NCI-H510A (cell line): ENCODE results near the gene CCNY.
"Not testable (repeated sequence)": the region's sequence is repeated elsewhere in the genome, so short reads cannot be mapped to it uniquely, and the experiment has no call there.

Source experiments
- DNase-seq: peaks from one replicate; lab custom pipeline; 2025; lab: John Stamatoyannopoulos, UW

Gene CCNY

DNA sequence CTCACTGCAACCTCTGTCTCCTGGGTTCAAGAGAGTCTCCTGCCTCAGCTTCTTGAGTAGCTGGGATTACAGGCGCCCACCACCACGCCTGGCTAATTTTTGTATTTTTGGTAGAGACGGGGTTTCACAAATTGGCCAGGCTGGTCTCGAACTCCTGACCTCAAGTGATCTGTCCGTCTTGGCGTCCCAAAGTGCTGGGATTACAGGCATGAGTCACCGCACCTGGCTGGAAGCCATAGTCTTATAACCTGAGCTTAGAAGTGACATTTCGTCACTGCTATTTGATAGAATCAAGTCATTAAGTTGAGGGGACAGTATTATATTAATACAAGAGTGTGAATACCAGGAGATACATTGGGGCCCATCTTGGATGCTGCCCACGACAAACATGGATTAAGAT lies 17.9 kb downstream of the CCNY start:
- DNase-seq = not testable (repeated sequence)

GRCh38 chr10:35355971-35356724 lies 19.8 kb downstream of the CCNY start:
- DNase-seq = no peak

GRCh38 chr10:35356725-35357092 lies 20.4 kb downstream of the CCNY start:
- no peak for DNase-seq

- no peak for DNase-seq
Observed at GRCh38 chr10:35359056-35359455, 22.7 kb downstream of the CCNY start.

DNA sequence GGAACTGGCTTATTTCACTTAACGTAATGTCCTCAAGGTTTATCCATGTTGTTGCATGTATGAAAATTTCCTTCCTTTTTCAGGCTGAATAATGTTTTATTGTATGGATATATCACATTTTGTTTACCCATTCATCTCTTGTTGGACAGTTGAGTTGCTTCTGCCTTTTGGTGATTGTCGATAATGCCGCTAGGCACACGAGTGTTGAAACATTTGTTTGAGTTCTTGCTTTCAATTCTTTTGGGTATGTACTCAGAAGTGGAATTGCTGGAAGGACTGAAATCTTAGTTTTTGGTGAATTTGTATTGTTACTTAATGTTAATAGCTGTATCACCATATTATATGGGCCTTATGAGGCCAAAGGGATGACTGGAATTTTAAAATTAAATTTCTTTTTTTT lies 23.6 kb downstream of the CCNY start:
- no peak for DNase-seq

- DNase-seq = no peak
Observed at GRCh38 chr10:35362701-35363350, 26.5 kb downstream of the CCNY start.

DNA sequence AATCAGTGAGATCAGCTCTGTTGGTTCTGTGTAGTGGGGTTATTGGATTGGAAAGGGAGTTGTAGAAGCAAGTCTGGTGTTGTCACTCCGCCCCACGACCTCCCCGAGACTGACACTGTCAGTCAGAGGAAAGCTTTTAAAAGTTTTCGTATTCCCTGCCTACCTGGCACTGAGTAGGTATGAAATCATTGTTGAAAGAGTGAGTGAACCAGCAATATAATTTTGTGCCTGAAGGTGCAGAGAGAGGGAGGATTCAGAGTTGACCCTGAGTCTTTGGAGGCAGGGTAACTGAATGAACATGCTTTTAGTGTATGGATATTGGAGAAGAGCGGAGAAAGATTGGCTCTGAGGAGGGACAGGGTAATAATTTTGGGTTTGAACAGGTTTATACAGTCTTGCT lies 27.3 kb downstream of the CCNY start:
- no peak for DNase-seq

- DNase-seq = no peak
Observed at GRCh38 chr10:35364808-35365207, 28.5 kb downstream of the CCNY start.

- DNase-seq = no peak
Observed at GRCh38 chr10:35365994-35366393, 29.7 kb downstream of the CCNY start.

DNA sequence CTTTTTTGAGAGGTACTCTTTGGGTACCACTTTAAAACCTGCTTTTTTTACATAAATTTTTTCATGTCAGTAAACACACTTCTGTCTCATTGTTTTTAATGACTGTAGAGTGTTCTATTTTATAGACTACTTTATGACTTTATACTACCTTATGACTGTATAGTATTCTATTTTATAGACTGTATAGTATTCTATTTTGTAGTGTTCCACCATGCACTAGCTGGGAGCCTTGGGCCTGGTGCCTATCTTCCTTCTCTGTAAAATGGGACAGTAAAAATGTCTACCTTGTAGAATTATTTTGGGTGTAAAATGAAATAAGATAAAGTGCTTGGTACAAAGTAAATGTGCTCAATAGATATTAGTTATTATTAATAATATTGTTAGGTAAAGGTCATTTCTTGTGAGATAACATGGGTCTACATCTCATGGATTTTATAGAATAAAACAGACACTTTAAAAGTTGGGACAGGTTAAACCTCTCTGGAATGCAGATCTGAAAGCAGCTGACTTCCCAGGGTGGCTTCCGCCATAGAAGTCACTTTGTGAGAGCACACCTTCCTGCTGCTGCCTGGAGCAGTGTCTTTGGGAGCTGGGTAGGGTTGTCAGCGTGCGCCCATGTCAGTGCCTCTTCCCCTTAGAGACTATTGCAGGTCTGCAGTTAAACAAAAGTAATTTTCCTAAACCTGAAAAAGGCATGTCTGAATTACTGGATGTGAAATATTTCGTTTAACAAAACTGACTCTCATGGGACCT lies 31.0 kb downstream of the CCNY start:
- no peak for DNase-seq

DNA sequence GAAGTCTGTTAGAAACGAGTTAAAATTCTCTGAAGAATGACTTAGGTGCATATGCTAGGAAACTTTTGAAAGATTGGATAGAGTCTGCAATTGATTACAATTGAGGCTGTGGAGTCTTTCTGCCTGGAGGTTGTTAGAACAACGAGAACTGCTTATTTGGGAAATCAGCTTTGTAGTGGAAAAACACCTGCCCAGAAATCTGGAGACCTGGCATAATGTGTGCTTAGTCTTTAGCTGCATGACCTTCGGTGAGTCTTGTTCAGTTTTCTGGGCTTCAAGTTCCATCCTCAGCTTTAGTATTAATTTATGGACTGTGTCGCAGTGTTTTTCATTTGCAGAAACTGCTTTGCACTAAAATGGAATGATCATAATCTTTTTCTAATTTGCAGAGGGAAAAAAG lies 31.7 kb downstream of the CCNY start:
- no peak for DNase-seq

- DNase-seq = no peak
Observed at GRCh38 chr10:35368485-35369048, 32.3 kb downstream of the CCNY start.

DNA sequence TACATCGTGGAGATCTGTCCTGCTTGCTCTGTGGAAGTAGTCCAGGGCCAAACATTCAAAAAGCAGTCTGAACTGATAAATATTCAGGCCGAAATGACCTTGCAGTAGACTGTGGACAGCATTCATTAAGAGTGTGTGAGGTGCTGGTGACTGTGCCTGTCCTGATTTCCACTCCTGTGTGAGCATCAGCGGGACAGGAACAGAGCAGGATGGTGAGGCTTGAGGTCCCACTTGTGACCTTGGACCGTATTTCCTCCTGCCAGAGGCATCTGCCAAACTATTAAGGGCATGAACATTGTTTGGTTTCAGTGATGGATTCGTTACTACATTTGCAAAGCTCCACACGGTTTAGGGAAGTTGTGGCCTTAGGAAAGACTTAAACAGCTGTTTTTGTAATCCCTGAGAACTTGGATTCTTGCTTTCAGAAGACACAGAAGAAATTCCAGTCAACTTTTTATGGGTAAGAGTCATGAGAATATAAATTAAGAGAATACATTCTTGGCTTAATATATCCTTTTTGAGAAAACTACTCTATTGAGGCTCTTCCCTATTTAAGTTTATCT lies 32.8 kb downstream of the CCNY start:
- DNase-seq = no peak

DNA sequence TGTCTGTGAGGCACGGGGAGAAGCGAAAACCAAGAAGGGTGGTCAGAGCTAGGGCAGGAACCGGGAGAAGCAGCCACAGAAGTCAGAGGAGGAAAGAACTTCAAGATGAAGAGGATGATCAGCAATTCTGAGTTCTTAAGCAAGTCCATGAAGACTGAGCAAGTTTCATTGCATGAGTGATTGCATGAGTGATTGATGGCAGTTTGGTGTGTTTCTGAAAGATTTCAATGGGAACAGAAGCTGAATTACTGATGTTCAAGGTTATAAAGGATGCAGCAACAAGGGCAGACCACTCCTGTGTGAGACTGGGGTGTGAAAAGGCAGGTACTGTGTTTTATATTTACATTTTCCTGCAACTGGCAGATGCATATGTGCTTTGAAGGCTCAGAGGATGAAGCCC lies 35.4 kb downstream of the CCNY start:
- no peak for DNase-seq

- DNase-seq = no peak
Observed at GRCh38 chr10:35372329-35372728, 36.0 kb downstream of the CCNY start.

- no peak for DNase-seq
Observed at GRCh38 chr10:35375091-35375765, 38.9 kb downstream of the CCNY start.

DNA sequence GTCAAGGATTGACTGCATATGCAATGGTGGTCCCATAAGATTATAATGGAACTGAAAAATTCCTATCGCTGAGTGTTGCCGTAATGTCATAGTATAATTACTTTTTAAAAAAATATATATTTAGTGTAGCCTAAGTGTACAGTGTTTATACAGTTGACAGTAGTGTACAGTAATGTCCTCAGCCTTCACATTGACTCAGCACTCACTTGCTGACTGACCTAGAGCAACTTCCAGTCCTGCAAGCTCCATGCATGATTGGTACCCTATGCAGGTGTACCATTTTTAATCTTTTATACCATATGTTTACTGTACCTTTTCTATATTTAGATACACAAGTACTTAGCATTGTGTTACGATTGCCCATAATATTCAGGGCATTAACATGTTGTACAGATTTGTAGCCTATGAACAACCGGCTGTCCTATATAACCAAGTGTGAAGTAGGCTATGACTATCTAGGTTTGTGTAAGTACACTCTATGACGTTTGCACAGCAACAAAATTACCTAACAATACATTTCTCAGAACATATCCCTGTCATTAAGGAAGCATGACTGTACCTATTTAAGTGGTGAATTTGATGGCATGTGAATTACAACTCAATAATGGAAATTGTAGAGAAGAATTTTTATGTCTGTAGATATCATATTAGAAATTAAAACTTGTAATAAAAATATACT lies 40.9 kb downstream of the CCNY start:
- DNase-seq = no peak

- DNase-seq = no peak
Observed at GRCh38 chr10:35378541-35379210, 42.4 kb downstream of the CCNY start.

DNA sequence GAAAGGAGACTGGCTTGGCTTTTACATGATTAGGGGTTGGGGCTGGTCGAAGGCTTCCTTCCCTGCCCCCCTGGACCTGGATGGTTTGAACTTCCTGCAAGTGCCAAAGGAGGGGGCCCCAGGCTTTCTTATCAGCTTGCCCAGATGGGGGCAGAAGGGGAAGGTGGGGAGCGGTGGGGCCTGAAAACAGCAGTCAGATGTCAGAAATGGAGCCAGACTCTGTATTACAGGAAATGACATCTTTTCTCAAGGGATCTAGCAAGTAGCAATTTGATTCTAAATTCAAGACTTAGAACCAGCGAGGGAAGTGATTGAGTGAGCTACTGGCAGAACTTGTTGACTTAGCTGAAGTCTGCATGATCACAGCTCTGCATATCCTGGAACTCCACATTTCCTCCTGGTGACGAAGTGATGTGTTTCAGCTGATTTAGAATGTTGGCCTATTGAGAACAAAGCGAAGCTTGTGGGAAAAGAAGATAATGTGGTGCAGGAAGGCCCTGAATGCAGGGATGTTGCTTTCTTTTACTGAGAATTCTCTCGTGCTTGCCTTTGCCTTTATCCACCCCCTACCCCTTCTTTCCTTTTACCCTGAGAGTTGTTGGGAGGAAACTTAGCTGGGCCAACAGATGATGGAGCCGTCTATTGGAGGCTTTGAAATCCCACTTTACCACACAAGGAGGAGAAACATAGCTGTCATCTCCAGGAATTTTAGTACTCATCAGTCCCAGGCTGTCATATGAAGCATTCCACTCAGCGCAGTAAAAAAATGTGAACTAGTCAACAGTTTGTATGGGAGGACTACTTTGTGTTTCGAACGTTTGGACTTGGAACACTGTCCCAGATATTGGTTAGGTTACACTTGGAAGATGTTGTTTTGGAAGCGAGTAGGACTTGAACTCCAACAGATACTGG lies 43.2 kb downstream of the CCNY start:
- DNase-seq = no peak

DNA sequence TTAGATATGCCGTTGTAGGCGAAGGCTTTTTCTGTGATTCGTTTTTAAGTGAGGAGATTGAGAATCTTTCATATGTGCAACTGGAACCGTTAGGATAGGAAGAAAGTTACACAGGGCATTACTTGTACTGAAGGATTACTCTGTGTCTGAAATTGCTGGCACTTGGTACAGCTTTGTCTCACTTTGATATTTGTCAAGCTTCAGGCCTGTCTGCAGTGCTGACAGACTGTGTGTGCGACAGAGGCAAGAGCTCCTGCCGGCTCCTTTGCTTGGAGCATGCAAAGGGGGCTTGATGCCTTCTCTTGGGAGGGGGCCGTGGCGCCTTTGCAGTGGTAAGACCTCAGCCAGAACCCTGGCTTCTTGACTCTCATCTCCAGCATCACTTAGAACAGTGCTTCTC lies 45.8 kb downstream of the CCNY start:
- DNase-seq = no peak
